Measurements from ENCODE around the gene TMEFF1. TPM values are rescaled to one million over a fixed set of nuclear protein-coding genes. Genes with fewer than 3 reads are reported as not detected.

TMEFF1 gene
- total RNA-seq, 1 experiment from 2014 or later, result 65.5 TPM

DNA sequence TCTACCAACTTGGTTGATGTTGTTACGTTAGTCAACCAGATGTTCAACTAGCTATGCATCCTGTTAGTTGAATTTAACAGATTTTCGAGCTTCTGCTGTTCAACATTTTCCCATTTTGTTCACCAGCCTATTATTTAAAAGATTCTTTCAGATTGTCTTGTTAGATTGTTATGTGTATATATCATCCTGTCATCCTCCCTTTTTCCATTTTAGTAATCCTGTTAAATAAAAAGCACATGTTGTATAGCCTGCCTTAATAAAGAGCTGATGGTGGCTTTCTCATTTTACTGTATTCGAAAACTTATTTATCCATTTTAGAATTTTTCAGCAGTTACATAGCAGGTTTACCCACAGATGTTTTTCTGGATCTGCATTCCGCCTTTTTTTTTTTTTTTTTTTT, 4.3 kb downstream of the TMEFF1 start:
- Histone ChIP-seq H2BK20ac (ENCODE audit: low read depth, low read length, poor library complexity, severe bottlenecking) (no peak overlapping the region), H4K91ac (ENCODE audit: insufficient read length, low read depth, low read length) (no peak overlapping the region)

More for the DNA sequence above, 4.3 kb downstream of the TMEFF1 start:
- Histone ChIP-seq H4K20me1 (ENCODE audit: control insufficient read depth, insufficient read depth, insufficient read length) (no peaks in the 10 kb centered on the region), H3K79me1 (ENCODE audit: insufficient read depth, low read depth, low read length, poor library complexity, severe bottlenecking) (no peaks in the 10 kb centered on the region), H3K56ac (ENCODE audit: insufficient read length, low read depth, low read length) (no peak overlapping the region), H2AK5ac (ENCODE audit: insufficient read length, low read length) (no peak overlapping the region), H3T11ph (ENCODE audit: low read length) (no peak overlapping the region), H3K23me2 (ENCODE audit: insufficient read length, low read depth, low read length, poor library complexity, severe bottlenecking) (peaks cover 12% of the 10 kb centered on the region), H3K9ac (ENCODE audit: extremely low read depth, insufficient read length, low read length) (no peak overlapping the region), H2BK5ac (ENCODE audit: insufficient read length, low read length) (no peak overlapping the region), H3K4ac (ENCODE audit: low read depth, low read length) (no peak overlapping the region), H3K27ac (ENCODE audit: insufficient read length, low read depth, low read length) (no peak overlapping the region), H2BK12ac (ENCODE audit: insufficient read length, low read depth, low read length) (no peak overlapping the region), H3K9me3 (ENCODE audit: control insufficient read depth, low read depth, low read length) (no peaks in the 10 kb centered on the region), H2AFZ (ENCODE audit: low read length) (no peak overlapping the region), H3K27me3 (ENCODE audit: insufficient read depth, low read length) (no peaks in the 10 kb centered on the region), H2BK120ac (ENCODE audit: low read depth, low read length, poor library complexity, severe bottlenecking) (no peak overlapping the region), H4K5ac (ENCODE audit: insufficient read length, low read depth, low read length) (no peak overlapping the region), H2BK15ac (ENCODE audit: low read depth, low read length) (no peak overlapping the region), H3K18ac (ENCODE audit: insufficient read length, low read depth, low read length) (no peak overlapping the region), H4K8ac (replicated peaks; ENCODE audit: insufficient read length, low read depth, low read length) (no peak overlapping the region), H3K23ac (ENCODE audit: insufficient read length, low read depth, low read length) (no peak overlapping the region), H3K14ac (ENCODE audit: insufficient read depth, low read length) (no peak overlapping the region), H3K4me1 (ENCODE audit: insufficient read depth, low read length) (peaks cover 3% of the 10 kb centered on the region; the same call in 1 of the 2 replicates), H3K79me2 (ENCODE audit: insufficient read depth, low read length) (peaks cover 40% of the 10 kb centered on the region; the same call in 1 of the 2 replicates), H3K4me2 (ENCODE audit: insufficient read depth, insufficient read length, low read length) (no peak overlapping the region)
- H3K4me1 Mint-ChIP-seq, result peaks cover 45 to 48% of the 10 kb centered on the region in 2 experiments
- no peak for DNase-seq
- H3K4me3 Mint-ChIP-seq, result no peak overlapping the region
- no CpG with 5 or more reads among the region's 4 CpGs for WGBS (ENCODE audit: extremely low coverage, insufficient read length, low lambda C conversion rate)
- H3K36me3 Mint-ChIP-seq (ENCODE audit: insufficient read depth in 1 of 3, low read depth in 3 of 3), result peaks cover 4 to 15% (median 4%) of the 10 kb centered on the region in 3 experiments; a peak in 5 of 7 replicates
- no peaks in the 10 kb centered on the region for H3K27me3 Mint-ChIP-seq (ENCODE audit: low read depth)
- H3K27ac Mint-ChIP-seq, result no peak overlapping the region
- TF ChIP-seq, protein P1, sequence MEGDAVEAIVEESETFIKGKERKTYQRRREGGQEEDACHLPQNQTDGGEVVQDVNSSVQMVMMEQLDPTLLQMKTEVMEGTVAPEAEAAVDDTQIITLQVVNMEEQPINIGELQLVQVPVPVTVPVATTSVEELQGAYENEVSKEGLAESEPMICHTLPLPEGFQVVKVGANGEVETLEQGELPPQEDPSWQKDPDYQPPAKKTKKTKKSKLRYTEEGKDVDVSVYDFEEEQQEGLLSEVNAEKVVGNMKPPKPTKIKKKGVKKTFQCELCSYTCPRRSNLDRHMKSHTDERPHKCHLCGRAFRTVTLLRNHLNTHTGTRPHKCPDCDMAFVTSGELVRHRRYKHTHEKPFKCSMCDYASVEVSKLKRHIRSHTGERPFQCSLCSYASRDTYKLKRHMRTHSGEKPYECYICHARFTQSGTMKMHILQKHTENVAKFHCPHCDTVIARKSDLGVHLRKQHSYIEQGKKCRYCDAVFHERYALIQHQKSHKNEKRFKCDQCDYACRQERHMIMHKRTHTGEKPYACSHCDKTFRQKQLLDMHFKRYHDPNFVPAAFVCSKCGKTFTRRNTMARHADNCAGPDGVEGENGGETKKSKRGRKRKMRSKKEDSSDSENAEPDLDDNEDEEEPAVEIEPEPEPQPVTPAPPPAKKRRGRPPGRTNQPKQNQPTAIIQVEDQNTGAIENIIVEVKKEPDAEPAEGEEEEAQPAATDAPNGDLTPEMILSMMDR (conservative IDR thresholded peaks at IDR 0.05), result no peak
- H3K9me3 Mint-ChIP-seq, result no peaks in the 10 kb centered on the region; a peak in 1 of 5 replicates
